MM.1S (cell line): ENCODE data around the gene CDH4.

Source experiments
- DNase-seq: peaks from one replicate; pipeline ENCODE4 v3.0.0-alpha.2; 2015
- H2AFZ ChIP-seq: fragments of 300-600 bp; sonication (generic); 2 replicates; pipeline ENCODE4 v1.6.0; 2016; ENCODE audit warnings: antibody characterized with exemption, low read length
- H3F3A ChIP-seq: fragments of 300-600 bp; sonication (generic); 2 replicates; pipeline ENCODE4 v1.6.1; 2016; ENCODE audit warnings: mild to moderate bottlenecking, antibody characterized with exemption, low read length, moderate library complexity, mixed read lengths; ENCODE audit not compliant: insufficient read depth
- H3K27ac ChIP-seq: fragments of 300-600 bp; sonication (generic); 2 replicates; pipeline ENCODE4 v1.5.1; 2016; ENCODE audit warnings: mild to moderate bottlenecking, low read length
- H3K27me3 ChIP-seq: fragments of 300-600 bp; sonication (generic); replicated peaks from 2 replicates; pipeline ENCODE4 v1.6.0; 2016; ENCODE audit warnings: low read length; ENCODE audit not compliant: insufficient read depth
- H3K36me3 ChIP-seq: fragments of 300-600 bp; sonication (generic); replicated peaks from 2 replicates; pipeline ENCODE4 v1.6.1; 2016; ENCODE audit warnings: mild to moderate bottlenecking, low read length, mixed read lengths; ENCODE audit not compliant: insufficient read depth
- H3K4me1 ChIP-seq: fragments of 300-600 bp; sonication (generic); 2 replicates; pipeline ENCODE4 v1.6.1; 2016; ENCODE audit warnings: low read length, mixed read lengths
- H3K4me2 ChIP-seq: fragments of 300-600 bp; sonication (generic); 2 replicates; pipeline ENCODE4 v1.6.0; 2016; ENCODE audit warnings: low read depth, low read length
- H3K4me3 ChIP-seq: fragments of 300-600 bp; sonication (generic); 2 replicates; pipeline ENCODE4 v1.5.1; 2016; ENCODE audit warnings: low read length, mixed read lengths
- H3K79me2 ChIP-seq: fragments of 300-600 bp; sonication (generic); 2 replicates; pipeline ENCODE4 v1.6.1; 2016; ENCODE audit warnings: mixed run types, low read length, mixed read lengths
- H3K9ac ChIP-seq: fragments of 300-600 bp; sonication (generic); 2 replicates; pipeline ENCODE4 v1.6.1; 2016; ENCODE audit warnings: low read length, mixed read lengths
- H3K9me2 ChIP-seq: fragments of 300-600 bp; sonication (generic); replicated peaks from 2 replicates; pipeline ENCODE4 v1.6.1; 2016; ENCODE audit warnings: mild to moderate bottlenecking, low read length, mixed read lengths; ENCODE audit not compliant: insufficient read depth
- H3K9me3 ChIP-seq: fragments of 300-600 bp; sonication (generic); replicated peaks from 2 replicates; pipeline ENCODE4 v1.6.1; 2016; ENCODE audit warnings: mild to moderate bottlenecking, low read length, mixed read lengths; ENCODE audit not compliant: insufficient read depth
- H4K20me1 ChIP-seq: fragments of 300-600 bp; sonication (generic); 2 replicates; pipeline ENCODE4 v1.6.1; 2016; ENCODE audit warnings: mild to moderate bottlenecking, low read length, moderate library complexity, mixed read lengths; ENCODE audit not compliant: insufficient read depth
- EZH2 ChIP-seq: fragments of 300-600 bp; sonication (generic); optimal IDR thresholded peaks from 2 replicates; pipeline ENCODE3; 2017; ENCODE audit warnings: low read depth, mild to moderate bottlenecking, antibody characterized with exemption, low read length, mixed read lengths
- EZH2phosphoT487 ChIP-seq: fragments of 300-600 bp; sonication (generic); IDR thresholded peaks from 2 replicates; pipeline ENCODE4 v1.6.1; 2018; ENCODE audit warnings: antibody characterized with exemption, low read length
- TF ChIP-seq, protein P1 (sequence below): fragments of 300-600 bp; sonication (generic); IDR thresholded peaks from 2 replicates; pipeline ENCODE4 v1.5.1; 2016; ENCODE audit warnings: antibody characterized with exemption, low read length, mixed read lengths

Gene CDH4

GRCh38 chr20:61832181-61832580 lies 580.1 kb downstream of the CDH4 start:
- H3F3A ChIP-seq = no peaks in the 10 kb centered on the region
- no peaks in the 10 kb centered on the region for H3K36me3 ChIP-seq
- no peak overlapping the region for H3K27ac ChIP-seq
- no peaks in the 10 kb centered on the region for H3K4me1 ChIP-seq
- no peak overlapping the region for H3K4me3 ChIP-seq
- no peaks in the 10 kb centered on the region for H3K9me2 ChIP-seq
- no peak overlapping the region for H2AFZ ChIP-seq
- H4K20me1 ChIP-seq = no peaks in the 10 kb centered on the region
- no peak overlapping the region for H3K4me2 ChIP-seq
- H3K9me3 ChIP-seq = no peaks in the 10 kb centered on the region
- H3K79me2 ChIP-seq = no peaks in the 10 kb centered on the region
- DNase-seq = no peak
- TF ChIP-seq EZH2phosphoT487 = no peak
- TF ChIP-seq, protein P1, sequence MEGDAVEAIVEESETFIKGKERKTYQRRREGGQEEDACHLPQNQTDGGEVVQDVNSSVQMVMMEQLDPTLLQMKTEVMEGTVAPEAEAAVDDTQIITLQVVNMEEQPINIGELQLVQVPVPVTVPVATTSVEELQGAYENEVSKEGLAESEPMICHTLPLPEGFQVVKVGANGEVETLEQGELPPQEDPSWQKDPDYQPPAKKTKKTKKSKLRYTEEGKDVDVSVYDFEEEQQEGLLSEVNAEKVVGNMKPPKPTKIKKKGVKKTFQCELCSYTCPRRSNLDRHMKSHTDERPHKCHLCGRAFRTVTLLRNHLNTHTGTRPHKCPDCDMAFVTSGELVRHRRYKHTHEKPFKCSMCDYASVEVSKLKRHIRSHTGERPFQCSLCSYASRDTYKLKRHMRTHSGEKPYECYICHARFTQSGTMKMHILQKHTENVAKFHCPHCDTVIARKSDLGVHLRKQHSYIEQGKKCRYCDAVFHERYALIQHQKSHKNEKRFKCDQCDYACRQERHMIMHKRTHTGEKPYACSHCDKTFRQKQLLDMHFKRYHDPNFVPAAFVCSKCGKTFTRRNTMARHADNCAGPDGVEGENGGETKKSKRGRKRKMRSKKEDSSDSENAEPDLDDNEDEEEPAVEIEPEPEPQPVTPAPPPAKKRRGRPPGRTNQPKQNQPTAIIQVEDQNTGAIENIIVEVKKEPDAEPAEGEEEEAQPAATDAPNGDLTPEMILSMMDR = no peak
- TF ChIP-seq EZH2 = no peak
- H3K9ac ChIP-seq = no peak overlapping the region
- H3K27me3 ChIP-seq = peaks cover 94% of the 10 kb centered on the region

GRCh38 chr20:61833807-61834610 lies 581.9 kb downstream of the CDH4 start:
- TF ChIP-seq EZH2phosphoT487 (no peak), EZH2 (no peak)
- TF ChIP-seq, protein P1 = no peak
- H3K27me3 ChIP-seq = peaks cover 88% of the 10 kb centered on the region
- no peak overlapping the region for H3K4me2 ChIP-seq
- no peak overlapping the region for H3K9ac ChIP-seq
- DNase-seq = no peak
- no peaks in the 10 kb centered on the region for H3K9me3 ChIP-seq
- no peak overlapping the region for H3K27ac ChIP-seq
- no peaks in the 10 kb centered on the region for H4K20me1 ChIP-seq
- H3K36me3 ChIP-seq = no peaks in the 10 kb centered on the region
- H3K4me1 ChIP-seq = no peaks in the 10 kb centered on the region
- no peaks in the 10 kb centered on the region for H3F3A ChIP-seq
- H3K4me3 ChIP-seq = no peak overlapping the region
- H3K9me2 ChIP-seq = no peaks in the 10 kb centered on the region
- no peak overlapping the region for H2AFZ ChIP-seq
- no peaks in the 10 kb centered on the region for H3K79me2 ChIP-seq

- DNase-seq = no peak
- no peaks in the 10 kb centered on the region for H3K79me2 ChIP-seq
- H3K9me2 ChIP-seq = no peaks in the 10 kb centered on the region
- no peaks in the 10 kb centered on the region for H3K4me1 ChIP-seq
- no peak overlapping the region for H3K27ac ChIP-seq
- H2AFZ ChIP-seq = no peak overlapping the region
- H3F3A ChIP-seq = no peaks in the 10 kb centered on the region
- H4K20me1 ChIP-seq = no peaks in the 10 kb centered on the region
- TF ChIP-seq, protein P1 = no peak
- no peak for TF ChIP-seq EZH2phosphoT487
- TF ChIP-seq EZH2 = no peak
- H3K9ac ChIP-seq = no peak overlapping the region
- no peaks in the 10 kb centered on the region for H3K36me3 ChIP-seq
- no peaks in the 10 kb centered on the region for H3K9me3 ChIP-seq
- H3K27me3 ChIP-seq = peaks cover 87% of the 10 kb centered on the region
- H3K4me3 ChIP-seq = no peak overlapping the region
- H3K4me2 ChIP-seq = no peak overlapping the region
Observed at GRCh38 chr20:61835301-61835700, 583.2 kb downstream of the CDH4 start.
